ENCODE data around the gene TMEM14C. TPM values are rescaled to one million over a fixed set of nuclear protein-coding genes. Genes with fewer than 3 reads are reported as not detected.

TMEM14C gene
- total and polyA plus RNA-seq, 2 donors from 2014 or later, result 118 to 210 TPM

DNA sequence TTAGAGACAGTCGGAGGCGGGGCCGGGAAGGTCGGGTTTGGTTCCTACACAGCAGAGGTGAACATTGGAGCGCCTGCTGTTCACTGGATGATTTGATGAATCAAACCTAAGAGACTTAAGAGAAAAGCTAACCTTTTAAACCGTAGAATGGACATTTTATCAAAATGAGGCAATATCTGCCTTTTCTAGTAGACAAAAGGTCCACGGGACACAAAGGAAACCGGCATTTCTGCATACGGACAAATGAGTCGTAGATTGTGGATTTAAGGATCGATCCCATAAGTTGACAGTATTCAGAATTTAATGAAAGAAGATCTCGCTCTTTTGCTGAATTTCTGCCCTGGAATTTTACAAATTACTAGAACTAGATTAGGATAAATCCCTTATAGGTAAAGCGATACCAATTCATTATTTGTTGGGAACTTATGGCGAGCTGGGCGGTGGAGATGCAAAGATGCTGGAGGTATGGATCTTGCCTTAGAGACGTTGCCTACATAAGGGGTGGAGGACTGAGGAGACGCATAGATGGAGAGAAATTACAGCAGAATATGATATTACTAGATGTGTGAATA lies 27.7 kb upstream of the TMEM14C start:
- intact Hi-C loops (cut with DNase I), result no loop called here
- no peak for TF ChIP-seq CTCF (IDR thresholded peaks at IDR 0.05; ENCODE audit: borderline replicate concordance, extremely low read depth, insufficient read depth)
- peak overlapping the region; percentile 93 to 100 (median 95) for H3K9ac ChIP-seq (ENCODE audit: low read length in 3 of 3)
- peaks cover 0 to 8% (median 3%) of the 10 kb centered on the region in 3 donors for H3K4me1 ChIP-seq (ENCODE audit: control insufficient read depth in 2 of 3, insufficient read depth in 2 of 3, low read depth in 1 of 3, low read length in 3 of 3)
- FAIRE-seq (no peak), DNase-seq (no peak)
- peak overlapping the region; percentile 77 to 100 (median 100) for H3K4me3 ChIP-seq (ENCODE audit: low read length in 3 of 3)
- peak overlapping the region; percentile 99 to 100 for H3K27ac ChIP-seq (ENCODE audit: low read depth in 2 of 2, low read length in 2 of 2)
- H3K9me3 ChIP-seq (ENCODE audit: control insufficient read depth in 2 of 3, insufficient read depth in 1 of 3, low read length in 3 of 3), result no peaks in the 10 kb centered on the region
- H3K36me3 ChIP-seq (ENCODE audit: control insufficient read depth in 2 of 3, insufficient read depth in 3 of 3, low read length in 3 of 3), result peaks cover 0 to 8% (median 0%) of the 10 kb centered on the region in 3 donors
- no peaks in the 10 kb centered on the region for H3K27me3 ChIP-seq (ENCODE audit: control insufficient read depth, insufficient read depth, low read length)

DNA sequence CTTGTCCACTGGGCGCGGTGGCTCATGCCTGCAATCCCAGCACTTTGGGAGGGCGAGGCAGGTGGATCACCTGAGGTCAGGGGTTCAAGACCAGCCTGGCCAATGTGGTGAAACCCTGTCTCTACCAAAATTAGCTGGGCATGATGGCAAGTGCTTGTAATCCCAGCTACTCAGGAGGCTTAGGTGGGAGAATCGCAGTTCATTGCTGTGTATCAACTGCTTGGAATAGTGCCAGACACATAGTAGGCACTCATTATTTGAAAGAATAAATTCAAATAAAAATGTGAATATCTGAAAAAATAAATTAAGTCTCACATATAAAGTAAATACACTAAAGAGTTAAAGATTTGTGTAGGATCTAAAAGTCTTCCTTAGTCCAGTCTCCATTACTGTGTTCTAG lies 26.2 kb upstream of the TMEM14C start:
- no peak for TF ChIP-seq CTCF (IDR thresholded peaks at IDR 0.05; ENCODE audit: borderline replicate concordance, extremely low read depth, insufficient read depth)
- Histone ChIP-seq H3K36me3 (ENCODE audit: control insufficient read depth in 2 of 3, insufficient read depth in 3 of 3, low read length in 3 of 3) (peaks cover 0 to 8% (median 0%) of the 10 kb centered on the region in 3 donors), H3K4me3 (ENCODE audit: low read length in 3 of 3) (no peak overlapping the region), H3K27me3 (ENCODE audit: control insufficient read depth, insufficient read depth, low read length) (no peaks in the 10 kb centered on the region), H3K9ac (ENCODE audit: low read length in 3 of 3) (no peak overlapping the region), H3K27ac (ENCODE audit: low read depth in 2 of 2, low read length in 2 of 2) (no peak overlapping the region), H3K9me3 (ENCODE audit: control insufficient read depth in 2 of 3, insufficient read depth in 1 of 3, low read length in 3 of 3) (no peaks in the 10 kb centered on the region), H3K4me1 (ENCODE audit: control insufficient read depth in 2 of 3, insufficient read depth in 2 of 3, low read depth in 1 of 3, low read length in 3 of 3) (peaks cover 0 to 8% (median 3%) of the 10 kb centered on the region in 3 donors)
- FAIRE-seq (no peak), DNase-seq (no peak)
- intact Hi-C loops (cut with DNase I), result no loop called here

DNA sequence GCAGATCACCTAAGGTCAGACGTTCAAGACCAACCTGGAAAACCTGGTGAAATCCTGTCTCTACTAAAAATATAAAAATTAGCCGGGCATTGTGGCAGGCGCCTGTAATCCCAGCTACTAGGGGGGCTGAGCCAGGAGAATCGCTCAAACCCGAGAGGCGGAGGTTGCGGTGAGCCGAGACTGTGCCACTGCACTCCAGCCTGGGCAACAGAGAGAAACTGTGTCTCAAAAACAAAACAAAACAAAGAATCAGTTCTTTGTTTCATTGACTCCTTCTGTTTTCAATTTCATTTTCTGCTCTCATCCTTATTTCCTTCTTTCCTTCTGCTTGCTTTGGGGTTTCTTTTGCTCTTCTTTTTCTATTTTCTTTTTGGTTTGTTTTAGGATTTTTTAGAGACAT lies 8.9 kb upstream of the TMEM14C start:
- H3K27me3 ChIP-seq (ENCODE audit: control insufficient read depth, insufficient read depth, low read length), result no peaks in the 10 kb centered on the region
- intact Hi-C loops (cut with DNase I), result no loop called here
- TF ChIP-seq CTCF (IDR thresholded peaks at IDR 0.05; ENCODE audit: borderline replicate concordance, extremely low read depth, insufficient read depth), result no peak
- H3K9ac ChIP-seq (ENCODE audit: low read length in 3 of 3), result no peak overlapping the region
- H3K4me1 ChIP-seq (ENCODE audit: control insufficient read depth in 2 of 3, insufficient read depth in 2 of 3, low read depth in 1 of 3, low read length in 3 of 3), result no peaks in the 10 kb centered on the region
- H3K27ac ChIP-seq (ENCODE audit: low read depth in 2 of 2, low read length in 2 of 2), result no peak overlapping the region
- no peaks in the 10 kb centered on the region for H3K9me3 ChIP-seq (ENCODE audit: control insufficient read depth in 2 of 3, insufficient read depth in 1 of 3, low read length in 3 of 3)
- FAIRE-seq, result no peak
- no peak for DNase-seq
- peaks cover 0 to 2% (median 0%) of the 10 kb centered on the region in 3 donors for H3K36me3 ChIP-seq (ENCODE audit: control insufficient read depth in 2 of 3, insufficient read depth in 3 of 3, low read length in 3 of 3)
- H3K4me3 ChIP-seq (ENCODE audit: low read length in 3 of 3), result no peak overlapping the region
